NCI-H1092 treated with DMSO at 0.1 percent for 48 hours (cell line): ENCODE measurements around the gene KIF2A.

Experiments
- DNase-seq: peaks from one replicate; lab custom pipeline; 2025; lab: John Stamatoyannopoulos, UW

Gene KIF2A

DNA sequence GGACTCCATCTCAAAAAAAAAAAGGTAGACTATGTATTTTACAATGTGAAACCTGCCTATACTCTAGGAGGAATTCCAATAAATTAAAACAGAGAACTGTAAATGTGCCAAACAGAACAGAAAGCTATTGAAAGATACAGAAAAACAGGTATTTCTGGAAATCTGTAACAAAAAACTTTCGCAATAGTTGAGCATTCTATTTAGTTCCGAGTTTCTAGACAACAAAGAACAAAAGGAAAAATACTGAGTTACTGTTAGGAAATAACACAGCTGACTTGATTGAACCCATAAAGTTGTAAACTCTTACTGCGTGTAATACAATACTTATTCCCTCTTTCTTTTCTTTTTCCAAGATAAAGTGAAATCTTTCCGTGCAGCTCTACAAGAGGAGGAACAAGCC, 79.1 kb downstream of the KIF2A start:
- no peak for DNase-seq

DNA sequence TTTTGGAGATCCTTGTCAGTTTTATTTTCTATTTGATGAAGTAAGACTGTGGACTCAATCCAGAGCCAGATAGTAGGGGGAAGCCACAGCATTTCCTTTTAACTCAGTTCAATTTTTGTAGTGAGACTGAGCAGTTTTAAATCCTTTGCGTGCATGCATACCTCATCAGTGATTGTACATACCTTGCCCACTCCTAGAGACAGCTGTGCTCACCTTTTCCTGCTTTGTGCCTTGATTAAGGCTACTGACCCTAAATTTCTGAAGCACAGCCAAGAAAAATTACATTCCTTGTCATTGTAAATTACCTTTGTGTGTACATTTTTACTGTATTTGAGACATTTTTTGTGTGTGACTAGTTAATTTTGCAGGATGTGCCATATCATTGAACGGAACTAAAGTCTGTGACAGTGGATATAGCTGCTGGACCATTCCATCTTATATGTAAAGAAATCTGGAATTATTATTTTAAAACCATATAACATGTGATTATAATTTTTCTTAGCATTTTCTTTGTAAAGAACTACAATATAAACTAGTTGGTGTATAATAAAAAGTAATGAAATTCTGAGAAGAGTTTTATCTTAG, 79.9 kb downstream of the KIF2A start:
- no peak for DNase-seq

DNA sequence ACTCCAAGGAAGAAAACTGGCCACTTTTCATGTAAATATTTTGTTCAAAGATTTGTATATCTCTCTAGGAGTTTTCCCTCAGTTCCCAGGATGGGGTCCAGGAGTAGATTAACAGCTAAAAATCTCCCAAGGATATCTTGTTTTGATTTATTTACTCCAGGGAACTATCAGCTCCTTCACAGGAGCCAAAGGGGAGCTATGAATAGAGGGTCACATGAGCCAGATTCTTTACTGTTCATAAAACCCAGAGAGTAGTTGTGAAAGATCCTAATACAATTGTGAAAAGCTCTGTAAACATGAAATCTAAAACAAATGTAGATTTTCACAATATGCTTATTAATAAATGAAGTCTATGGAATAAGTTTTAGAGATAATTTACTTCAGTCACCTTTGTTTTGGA, 80.8 kb downstream of the KIF2A start:
- DNase-seq: no peak

DNA sequence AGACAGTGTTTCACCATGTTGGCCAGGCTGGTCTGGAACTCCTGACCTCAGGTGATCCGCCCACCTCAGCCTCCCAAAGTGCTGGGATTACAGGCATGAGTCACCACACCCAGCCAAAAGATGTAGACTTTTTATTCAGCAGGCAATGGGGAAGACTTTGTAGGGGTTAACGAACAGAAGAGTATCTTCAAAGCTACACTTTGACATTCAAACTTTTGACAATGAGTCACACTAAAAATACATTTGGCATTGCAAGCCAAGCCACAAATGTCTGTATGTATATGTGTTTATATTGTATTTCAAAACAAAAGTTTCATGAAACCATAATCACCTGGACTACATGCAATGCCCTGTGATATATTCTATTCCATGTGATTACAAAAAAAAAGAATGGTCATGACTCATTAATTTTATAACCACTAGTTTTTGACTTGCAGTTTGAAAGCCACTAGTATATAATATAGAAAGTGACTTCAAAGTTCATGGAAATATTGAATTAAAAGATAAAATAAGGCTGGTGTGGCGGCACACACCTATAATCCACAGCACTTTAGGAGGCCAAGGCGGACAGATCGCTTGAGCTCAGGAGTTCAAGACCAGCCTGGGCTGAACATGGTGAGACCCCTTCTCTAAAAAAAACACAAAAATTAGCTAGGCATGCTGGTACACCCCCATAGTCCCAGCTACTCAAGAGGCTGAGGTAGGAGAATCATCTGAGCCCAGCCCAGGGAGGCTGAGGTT, 89.4 kb downstream of the KIF2A start:
- DNase-seq: no peak

DNA sequence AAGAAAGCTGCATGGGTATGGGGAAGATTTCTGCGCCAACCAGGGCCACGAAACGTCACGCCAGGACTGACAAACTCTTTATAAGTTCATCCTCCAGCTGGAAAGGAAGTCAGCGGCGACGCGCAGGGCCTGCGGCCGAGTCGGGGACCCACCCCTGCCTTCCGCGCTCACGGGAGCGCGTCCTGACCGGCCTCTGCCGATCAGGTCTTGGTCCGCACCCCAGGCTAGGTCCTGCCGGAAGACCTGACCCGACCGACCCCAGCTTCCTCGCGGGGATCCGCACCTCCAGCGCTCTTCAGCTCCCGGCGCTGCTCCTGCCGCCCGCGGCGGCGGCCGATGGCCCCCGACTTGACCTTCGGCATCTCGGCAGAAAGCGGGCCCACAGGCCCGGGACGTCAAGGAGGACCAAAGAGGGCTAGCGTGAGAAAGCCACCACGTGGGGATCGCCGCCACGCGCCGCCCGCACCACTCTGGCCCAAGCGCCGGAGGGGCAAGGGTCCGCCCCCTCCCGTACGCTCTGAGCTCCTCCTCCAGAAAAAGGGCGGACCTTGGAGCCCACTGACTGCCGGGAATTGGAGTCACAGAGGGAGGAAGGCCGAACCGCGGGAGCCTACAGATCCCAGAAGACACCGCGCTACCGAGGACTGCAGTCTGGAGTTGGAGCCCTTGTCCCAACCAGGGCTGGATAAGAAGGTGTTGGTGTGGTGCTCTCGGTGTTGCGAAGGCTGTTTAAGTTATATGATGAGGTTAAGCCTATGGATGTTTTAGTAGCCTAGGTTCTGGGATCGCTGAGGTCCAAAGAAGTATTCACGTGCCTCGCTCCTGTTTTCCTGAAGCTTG, 97.6 kb downstream of the KIF2A start, which contains the start of gene DIMT1:
Gene DIMT1, minus strand, starts transcription at position 495 of the 840 bp plus-strand sequence. Its CDS starts 133 bp downstream, at position 362.
- peak; percentile 92 for DNase-seq

- DNase-seq: peak; percentile 98
Measured at GRCh38 chr5:62412549-62413329, 106.7 kb downstream of the KIF2A start, which contains the start of gene IPO11. TSS of gene IPO11 (plus strand) at chr5:62412763. CDS start at chr5:62437280, 24,517 bp downstream.

DNA sequence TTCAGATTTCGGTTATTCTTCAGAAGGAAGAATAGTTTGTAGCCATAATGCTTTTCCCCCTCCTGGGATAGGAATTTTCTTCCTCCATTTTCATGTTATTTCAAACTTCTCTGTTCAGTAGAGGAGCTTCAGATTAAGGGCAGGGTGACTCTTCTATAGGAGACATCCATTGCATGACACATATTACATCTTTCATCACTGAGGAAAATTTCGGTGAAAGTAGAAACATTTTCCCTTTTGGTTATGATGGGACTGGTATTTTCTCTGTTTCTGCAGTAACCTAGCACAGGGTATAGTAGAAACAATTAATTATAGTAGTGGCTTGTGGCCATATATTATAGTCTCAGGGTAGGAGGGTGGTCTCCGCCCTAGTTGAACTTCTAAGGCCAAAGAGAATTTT, 107.7 kb downstream of the KIF2A start:
- no peak for DNase-seq

DNA sequence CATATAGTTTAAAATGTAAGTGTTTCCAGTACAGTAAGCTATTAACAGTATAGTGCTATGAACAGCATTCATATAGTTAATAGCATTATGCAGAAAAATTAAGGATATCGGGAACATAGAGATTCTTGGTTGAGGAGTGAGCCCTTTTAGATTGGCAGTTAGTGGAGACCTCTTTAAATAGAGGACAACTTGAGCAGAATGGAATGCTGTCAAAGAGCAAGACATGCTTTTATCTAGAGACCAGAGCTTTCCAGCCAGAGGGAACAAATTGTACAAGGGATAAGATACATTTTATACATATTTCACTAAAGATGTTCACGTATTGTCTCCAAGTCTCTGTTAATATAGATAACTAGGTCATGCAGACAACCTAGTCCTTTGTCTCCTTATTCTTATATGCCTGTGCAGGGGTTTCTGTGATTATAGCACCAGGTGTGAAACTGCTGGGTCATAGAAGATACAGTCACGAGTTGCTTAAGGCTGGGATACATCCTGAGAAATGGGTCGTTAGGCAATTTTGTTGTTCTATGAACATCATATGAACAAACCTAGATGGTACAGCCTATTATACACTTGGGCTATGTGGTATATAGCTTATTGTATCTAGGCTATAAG, 112.6 kb downstream of the KIF2A start:
- no peak for DNase-seq

DNA sequence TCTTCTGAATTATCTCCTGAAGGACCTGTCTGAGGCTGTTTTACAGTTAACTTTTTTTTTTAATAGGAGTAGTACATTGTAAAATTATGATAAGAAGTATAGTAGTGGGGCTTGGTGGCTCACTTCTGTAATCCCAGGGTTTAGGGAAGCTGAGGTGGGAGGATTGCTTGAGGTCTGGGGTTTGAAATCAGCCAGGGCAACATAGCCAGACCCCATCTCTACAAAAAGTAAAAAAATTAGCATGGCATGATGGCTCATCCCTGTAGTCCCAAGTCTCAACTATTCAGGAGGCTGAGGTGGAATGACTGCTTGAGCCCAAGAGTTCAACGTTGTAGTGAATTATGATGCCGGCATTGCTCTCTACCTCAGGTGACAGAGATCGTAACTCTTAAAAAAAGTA, 113.6 kb downstream of the KIF2A start:
- no peak for DNase-seq

- no peak for DNase-seq
Measured at GRCh38 chr5:62421414-62421813, 115.4 kb downstream of the KIF2A start.

GRCh38 chr5:62424763-62425162, 118.8 kb downstream of the KIF2A start:
- no peak for DNase-seq

GRCh38 chr5:62431735-62432620, 126.0 kb downstream of the KIF2A start:
- no peak for DNase-seq

GRCh38 chr5:62432621-62433064, 126.6 kb downstream of the KIF2A start:
- no peak for DNase-seq
